HG03103 (cell line): Measurements from ENCODE around the gene SWAP70.
A peak's percentile ranks its signal among the peaks of the same experiment; 100 is the strongest.

Experiments
- ATAC-seq: cut with Tn5 transposase; IDR thresholded peaks from one replicate; pipeline ENCODE4 v1.9.1; 2021; ENCODE audit warnings: low read depth; ENCODE audit not compliant: unreplicated experiment

Gene SWAP70

GRCh38 chr11:9646324-9646723, 17.6 kb upstream of the SWAP70 start:
- ATAC-seq, result no peak

- no peak for ATAC-seq
Observed at GRCh38 chr11:9651481-9651880, 12.4 kb upstream of the SWAP70 start.

- no peak for ATAC-seq
Observed at GRCh38 chr11:9651899-9652748, 11.8 kb upstream of the SWAP70 start.

- no peak for ATAC-seq
Observed at GRCh38 chr11:9653871-9654270, 10.0 kb upstream of the SWAP70 start.

- no peak for ATAC-seq
Observed at GRCh38 chr11:9656864-9657263, 7.0 kb upstream of the SWAP70 start.

- ATAC-seq, result no peak
Observed at GRCh38 chr11:9657531-9657930, 6.3 kb upstream of the SWAP70 start.

- ATAC-seq, result no peak
Observed at GRCh38 chr11:9660886-9661285, 3.0 kb upstream of the SWAP70 start.

GRCh38 chr11:9662273-9662672, 1.6 kb upstream of the SWAP70 start:
- no peak for ATAC-seq

- peak; percentile 29 for ATAC-seq
Observed at GRCh38 chr11:9664276-9665171, 647 bp downstream of the SWAP70 start.

GRCh38 chr11:9665749-9666148, 1.9 kb downstream of the SWAP70 start:
- ATAC-seq, result no peak

GRCh38 chr11:9669954-9670353, 6.1 kb downstream of the SWAP70 start:
- no peak for ATAC-seq

GRCh38 chr11:9672288-9672916, 8.5 kb downstream of the SWAP70 start:
- no peak for ATAC-seq

GRCh38 chr11:9672918-9673317, 9.0 kb downstream of the SWAP70 start:
- ATAC-seq, result no peak

GRCh38 chr11:9675691-9676090, 11.8 kb downstream of the SWAP70 start:
- ATAC-seq, result no peak

GRCh38 chr11:9677951-9678350, 14.1 kb downstream of the SWAP70 start:
- no peak for ATAC-seq

GRCh38 chr11:9678576-9678975, 14.7 kb downstream of the SWAP70 start:
- ATAC-seq, result no peak

GRCh38 chr11:9680028-9680427, 16.2 kb downstream of the SWAP70 start:
- no peak for ATAC-seq

GRCh38 chr11:9681583-9682372, 17.9 kb downstream of the SWAP70 start:
- no peak for ATAC-seq

GRCh38 chr11:9687711-9688477, 24.0 kb downstream of the SWAP70 start:
- no peak for ATAC-seq
